GM21423 (cell line): ENCODE measurements around the gene EAF2.

Experiments
- ATAC-seq: cut with Tn5 transposase; IDR thresholded peaks from one replicate; pipeline ENCODE4 v1.9.1; 2021; ENCODE audit warnings: mild to moderate bottlenecking, moderate library complexity; ENCODE audit not compliant: unreplicated experiment

The EAF2 gene

GRCh38 chr3:121834671-121835464 lies at the start of gene EAF2, which contains the start of gene IQCB1:
EAF2 (plus strand) TSS chr3:121835209; CDS start chr3:121835286, 77 bp downstream.
IQCB1 (minus strand) TSS chr3:121835060; CDS start chr3:121828960, 6,100 bp downstream.
- peak; percentile 97 for ATAC-seq

- no peak for ATAC-seq
Measured at GRCh38 chr3:121786485-121786884, 48.5 kb upstream of the EAF2 start.

- peak; percentile 63 for ATAC-seq
Measured at GRCh38 chr3:121793078-121793477, 41.9 kb upstream of the EAF2 start.

- no peak for ATAC-seq
Measured at GRCh38 chr3:121794264-121794983, 40.6 kb upstream of the EAF2 start.

GRCh38 chr3:121796970-121797369 lies 38.0 kb upstream of the EAF2 start:
- ATAC-seq: no peak

- no peak for ATAC-seq
Measured at GRCh38 chr3:121800906-121801305, 34.1 kb upstream of the EAF2 start.

- ATAC-seq: no peak
Measured at GRCh38 chr3:121803771-121804320, 31.2 kb upstream of the EAF2 start.

- ATAC-seq: peak; percentile 98
Measured at GRCh38 chr3:121809249-121809648, 25.8 kb upstream of the EAF2 start.

GRCh38 chr3:121817753-121818152 lies 17.3 kb upstream of the EAF2 start:
- ATAC-seq: no peak

- no peak for ATAC-seq
Measured at GRCh38 chr3:121818578-121818977, 16.4 kb upstream of the EAF2 start.

- ATAC-seq: no peak
Measured at GRCh38 chr3:121819236-121819635, 15.8 kb upstream of the EAF2 start.

- ATAC-seq: no peak
Measured at GRCh38 chr3:121821421-121822199, 13.4 kb upstream of the EAF2 start.

- no peak for ATAC-seq
Measured at GRCh38 chr3:121822973-121823372, 12.0 kb upstream of the EAF2 start.

- no peak for ATAC-seq
Measured at GRCh38 chr3:121834157-121834670, 795 bp upstream of the EAF2 start.

- ATAC-seq: peak; percentile 26
Measured at GRCh38 chr3:121835465-121835801, 424 bp downstream of the EAF2 start.

GRCh38 chr3:121836064-121836463 lies 1.1 kb downstream of the EAF2 start:
- no peak for ATAC-seq

GRCh38 chr3:121836481-121836880 lies 1.5 kb downstream of the EAF2 start:
- ATAC-seq: no peak

- ATAC-seq: no peak
Measured at GRCh38 chr3:121839962-121840361, 5.0 kb downstream of the EAF2 start.

- ATAC-seq: no peak
Measured at GRCh38 chr3:121844892-121845291, 9.9 kb downstream of the EAF2 start.

GRCh38 chr3:121852256-121852655 lies 17.2 kb downstream of the EAF2 start:
- no peak for ATAC-seq

- no peak for ATAC-seq
Measured at GRCh38 chr3:121855555-121855954, 20.5 kb downstream of the EAF2 start.
